ENCODE results near the gene TYROBP. TPM values are rescaled to one million over a fixed set of nuclear protein-coding genes. Genes with fewer than 3 reads are reported as not detected.
"Not testable (repeated sequence)": the region's sequence is repeated elsewhere in the genome, so short reads cannot be mapped to it uniquely, and the experiment has no call there.

Gene TYROBP
- total RNA-seq, 1 donor from 2014 or later: not detected

DNA sequence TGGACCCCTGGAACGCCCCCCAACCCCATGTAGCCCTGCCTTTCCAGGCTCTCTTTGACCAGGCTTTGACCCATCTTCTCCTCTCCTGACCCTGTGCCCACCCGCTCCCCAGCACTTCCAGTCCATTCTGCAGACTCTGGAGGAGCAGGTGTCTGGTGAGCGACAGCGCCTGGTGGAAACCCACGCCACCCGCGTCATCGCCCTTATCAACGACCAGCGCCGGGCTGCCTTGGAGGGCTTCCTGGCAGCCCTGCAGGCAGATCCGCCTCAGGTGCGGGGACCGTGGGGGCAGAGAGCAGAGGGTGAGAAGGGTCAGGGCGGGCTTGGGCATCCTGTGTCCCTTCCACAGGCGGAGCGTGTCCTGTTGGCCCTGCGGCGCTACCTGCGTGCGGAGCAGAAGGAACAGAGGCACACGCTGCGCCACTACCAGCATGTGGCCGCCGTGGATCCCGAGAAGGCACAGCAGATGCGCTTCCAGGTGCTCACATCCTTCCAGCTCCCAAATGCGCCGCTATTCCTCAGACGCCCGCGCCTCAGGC lies 33.6 kb downstream of the TYROBP start:
- DNase-seq (ENCODE audit: low read depth in 2 of 2): no peak

DNA sequence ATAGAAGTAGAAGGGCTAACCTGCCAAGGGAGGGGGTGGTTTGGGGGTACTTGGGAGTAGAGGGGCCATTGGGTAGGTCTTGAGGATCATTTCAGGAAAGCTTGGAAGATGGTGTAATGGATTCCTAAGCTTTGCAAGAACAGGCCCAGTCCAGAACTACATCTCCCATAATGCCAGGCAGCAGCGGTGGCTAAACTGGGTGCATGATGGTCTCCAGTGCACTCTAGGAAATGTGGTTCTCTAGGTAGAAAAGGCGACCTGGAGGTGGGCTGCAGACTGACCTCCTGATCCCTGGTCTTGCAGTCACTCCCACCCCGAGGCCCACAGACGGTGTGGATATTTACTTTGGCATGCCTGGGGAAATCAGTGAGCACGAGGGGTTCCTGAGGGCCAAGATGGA lies 35.9 kb downstream of the TYROBP start:
- no peak for DNase-seq (ENCODE audit: low read depth in 2 of 2)

DNA sequence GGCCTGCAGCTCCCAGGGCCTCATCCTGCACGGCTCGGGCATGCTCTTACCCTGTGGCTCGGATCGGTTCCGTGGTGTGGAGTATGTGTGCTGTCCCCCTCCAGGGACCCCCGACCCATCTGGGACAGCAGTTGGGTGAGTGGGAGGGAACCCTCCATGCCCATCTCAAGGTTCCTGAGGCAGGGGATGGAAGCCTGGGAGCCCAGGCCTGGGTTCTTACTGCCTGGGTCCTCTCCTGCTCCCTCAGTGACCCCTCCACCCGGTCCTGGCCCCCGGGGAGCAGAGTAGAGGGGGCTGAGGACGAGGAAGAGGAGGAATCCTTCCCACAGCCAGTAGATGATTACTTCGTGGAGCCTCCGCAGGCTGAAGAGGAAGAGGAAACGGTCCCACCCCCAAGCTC lies 36.5 kb downstream of the TYROBP start:
- no peak for DNase-seq (ENCODE audit: low read depth in 2 of 2)

DNA sequence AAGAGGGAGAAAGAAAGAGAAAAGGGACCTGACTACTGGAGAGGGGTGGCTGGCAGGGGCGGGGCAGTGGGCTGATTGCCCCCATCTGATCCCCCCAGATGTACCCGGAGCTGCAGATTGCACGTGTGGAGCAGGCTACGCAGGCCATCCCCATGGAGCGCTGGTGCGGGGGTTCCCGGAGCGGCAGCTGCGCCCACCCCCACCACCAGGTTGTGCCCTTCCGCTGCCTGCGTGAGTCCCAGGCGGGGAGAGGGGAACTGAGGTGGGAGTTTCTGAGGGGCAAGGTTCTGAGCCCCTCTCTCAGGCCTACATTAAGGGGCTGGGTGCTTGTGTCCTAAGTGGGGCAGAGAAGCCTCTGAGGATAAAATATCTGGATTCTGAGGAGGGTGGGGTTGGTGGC lies 37.3 kb downstream of the TYROBP start:
- no peak for DNase-seq (ENCODE audit: low read depth in 2 of 2)

DNA sequence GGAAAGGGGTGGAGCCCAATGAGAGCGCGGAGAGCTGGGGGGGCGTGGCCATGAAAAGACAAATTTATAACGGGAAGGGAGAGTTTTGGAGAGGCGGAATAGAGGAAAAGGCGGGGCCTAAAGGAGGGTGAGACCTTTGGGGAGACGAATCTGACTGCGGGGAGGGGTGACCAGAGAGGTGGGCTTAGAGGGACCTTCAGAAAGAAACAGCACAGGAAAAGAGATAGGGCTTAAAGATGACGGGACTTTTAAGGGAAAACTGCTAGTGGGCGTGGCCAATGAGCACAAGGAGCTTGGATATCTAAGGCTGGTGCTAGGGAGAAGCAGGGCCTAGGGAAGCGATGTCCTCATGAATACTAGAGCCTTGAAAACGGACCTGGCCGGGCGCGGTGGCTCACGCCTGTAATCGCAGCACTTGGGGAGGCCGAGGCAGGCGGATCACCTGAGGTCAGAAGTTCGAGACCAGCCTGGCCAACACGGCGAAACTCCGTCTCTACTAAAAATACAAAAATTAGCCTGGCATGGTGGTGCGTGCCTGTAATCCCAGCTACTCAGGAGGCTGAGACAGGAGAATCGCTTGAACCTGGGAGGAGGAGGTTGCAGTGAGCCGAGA lies 37.9 kb downstream of the TYROBP start:
- not testable (repeated sequence) for DNase-seq (ENCODE audit: low read depth in 2 of 2)

DNA sequence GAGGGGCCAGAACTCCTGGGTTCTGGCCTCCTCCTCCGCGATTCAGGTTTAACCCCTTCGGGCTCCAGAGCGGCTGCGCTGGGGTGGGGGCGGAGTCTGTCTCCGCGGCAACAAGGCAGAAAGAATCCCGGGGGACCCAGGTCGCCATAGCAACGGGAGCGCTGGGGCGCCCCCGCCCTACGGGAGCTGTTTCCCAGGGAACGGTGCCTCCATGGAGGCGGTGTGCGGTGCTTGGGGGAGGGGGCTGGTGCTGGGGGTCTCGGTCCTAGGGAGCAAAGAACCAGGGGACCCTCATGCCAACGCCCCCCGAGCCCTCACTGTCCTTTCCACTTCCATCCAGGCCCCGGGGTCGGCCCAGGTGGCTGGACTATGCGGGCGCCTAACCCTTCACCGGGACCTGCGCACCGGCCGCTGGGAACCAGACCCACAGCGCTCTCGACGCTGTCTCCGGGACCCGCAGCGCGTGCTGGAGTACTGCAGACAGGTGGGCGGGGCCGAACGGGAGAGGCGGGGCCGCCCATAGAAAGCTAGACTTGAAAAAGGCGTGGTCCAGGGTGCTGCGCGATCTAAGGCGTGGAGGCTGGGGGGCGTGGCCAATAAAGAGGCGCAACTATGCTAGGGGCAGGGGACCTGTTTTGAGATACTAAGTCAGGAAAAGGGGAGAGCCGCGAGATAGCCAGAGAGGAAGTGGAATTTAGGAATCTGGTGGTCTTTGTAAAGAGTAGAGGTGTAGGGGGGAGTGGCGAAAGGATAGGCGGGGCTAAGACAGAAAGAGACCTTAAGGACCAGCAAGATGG lies 38.6 kb downstream of the TYROBP start:
- peak in 1 of 2 donors; percentile 80 for DNase-seq (ENCODE audit: low read depth in 2 of 2)

DNA sequence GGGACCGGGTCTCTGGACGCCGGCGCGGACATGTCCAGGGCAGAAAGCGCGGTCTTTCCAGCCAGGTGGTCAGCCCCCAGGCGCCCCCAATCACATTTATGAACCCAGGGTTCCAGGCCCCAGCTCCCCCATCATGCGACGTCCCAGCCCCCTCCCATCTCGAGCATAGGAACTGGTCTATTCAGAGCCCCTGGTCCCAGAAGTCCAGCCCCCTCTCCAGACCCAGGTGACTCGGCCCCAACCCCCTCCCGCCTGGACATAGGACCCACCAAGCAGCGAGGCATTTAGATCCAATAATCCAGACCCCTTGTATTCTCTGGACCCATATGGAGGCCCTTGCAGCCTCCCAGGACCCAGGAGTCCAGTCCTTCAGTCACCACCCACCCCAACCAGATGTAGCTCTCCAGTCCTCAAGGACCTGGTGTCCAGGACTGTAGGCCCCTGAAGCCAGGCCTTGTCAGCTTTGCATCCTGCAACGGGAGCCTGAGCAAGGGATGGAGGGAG lies 39.2 kb downstream of the TYROBP start:
- no peak for DNase-seq (ENCODE audit: low read depth in 2 of 2)

DNA sequence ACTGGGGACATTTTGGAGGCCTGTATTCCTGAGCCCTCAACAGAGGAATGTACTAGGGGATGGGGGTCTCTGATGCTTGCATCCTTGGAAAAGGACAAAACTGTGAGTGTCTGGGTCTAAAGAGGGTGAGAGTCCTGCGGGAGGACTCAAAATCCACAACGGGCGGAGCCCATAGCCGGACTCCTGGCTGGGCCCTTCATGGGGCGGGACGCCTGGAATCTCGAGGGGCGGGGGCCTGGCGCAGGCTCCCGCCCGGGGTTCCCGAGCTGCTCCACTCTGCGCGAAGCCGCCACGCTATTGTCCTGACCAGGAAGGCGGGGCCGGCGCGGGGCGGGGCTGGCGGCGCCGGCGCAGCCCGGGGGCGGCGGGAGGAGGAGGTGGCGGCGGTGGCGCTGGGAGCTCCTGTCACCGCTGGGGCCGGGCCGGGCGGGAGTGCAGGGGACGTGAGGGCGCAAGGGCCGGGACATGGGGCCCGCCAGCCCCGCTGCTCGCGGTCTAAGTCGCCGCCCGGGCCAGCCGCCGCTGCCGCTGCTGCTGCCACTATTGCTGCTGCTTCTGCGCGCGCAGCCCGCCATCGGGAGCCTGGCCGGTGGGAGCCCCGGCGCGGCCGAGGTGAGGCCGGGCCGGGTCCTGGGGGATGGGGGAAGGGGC lies 39.8 kb downstream of the TYROBP start, which contains the start of gene APLP1:
Gene APLP1 (plus strand): TSS at position 403 of the 651 bp plus-strand sequence. CDS start 63 bp downstream, at position 466.
- peak in 1 of 2 donors; percentile 50 for DNase-seq (ENCODE audit: low read depth in 2 of 2)

DNA sequence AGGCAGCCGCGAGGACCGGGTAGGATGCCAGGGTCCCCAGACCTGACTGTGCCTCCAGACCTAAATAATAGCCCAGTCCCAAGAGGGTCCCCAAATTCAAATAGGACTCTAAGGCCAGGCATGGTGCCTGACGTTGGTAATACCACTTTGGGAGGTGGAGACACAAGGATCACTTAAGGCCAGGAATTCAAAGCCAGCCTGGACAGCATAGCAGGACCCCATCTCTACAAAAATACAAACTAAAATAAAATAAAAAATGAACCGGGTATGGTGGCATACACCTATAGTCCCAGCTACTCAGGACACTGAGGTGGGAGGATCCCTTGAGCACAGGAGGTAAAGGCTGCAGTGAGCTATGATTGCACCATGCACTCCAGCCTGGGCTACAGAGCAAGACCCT lies 45.1 kb downstream of the TYROBP start:
- DNase-seq (ENCODE audit: low read depth in 2 of 2): no peak

DNA sequence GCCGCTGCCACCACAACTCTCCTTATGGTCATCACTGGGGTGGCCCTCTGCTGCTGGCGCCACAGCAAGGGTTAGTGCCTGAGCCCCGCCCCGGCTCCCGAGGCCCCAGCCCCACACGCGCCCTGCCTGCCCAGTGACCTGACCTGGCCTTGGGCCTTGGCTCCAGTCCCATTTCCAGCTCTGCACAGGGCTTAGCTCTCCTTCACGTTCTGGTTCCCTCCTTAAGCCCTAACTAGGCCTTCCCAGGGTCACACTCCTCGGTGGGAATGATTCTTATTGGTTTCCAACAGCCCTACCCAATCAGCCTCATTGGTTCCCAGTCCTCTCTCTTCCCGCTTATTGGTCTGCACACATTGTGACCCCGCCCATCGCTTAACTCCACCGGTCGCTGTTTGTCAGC lies 45.6 kb downstream of the TYROBP start:
- no peak for DNase-seq (ENCODE audit: low read depth in 2 of 2)

DNA sequence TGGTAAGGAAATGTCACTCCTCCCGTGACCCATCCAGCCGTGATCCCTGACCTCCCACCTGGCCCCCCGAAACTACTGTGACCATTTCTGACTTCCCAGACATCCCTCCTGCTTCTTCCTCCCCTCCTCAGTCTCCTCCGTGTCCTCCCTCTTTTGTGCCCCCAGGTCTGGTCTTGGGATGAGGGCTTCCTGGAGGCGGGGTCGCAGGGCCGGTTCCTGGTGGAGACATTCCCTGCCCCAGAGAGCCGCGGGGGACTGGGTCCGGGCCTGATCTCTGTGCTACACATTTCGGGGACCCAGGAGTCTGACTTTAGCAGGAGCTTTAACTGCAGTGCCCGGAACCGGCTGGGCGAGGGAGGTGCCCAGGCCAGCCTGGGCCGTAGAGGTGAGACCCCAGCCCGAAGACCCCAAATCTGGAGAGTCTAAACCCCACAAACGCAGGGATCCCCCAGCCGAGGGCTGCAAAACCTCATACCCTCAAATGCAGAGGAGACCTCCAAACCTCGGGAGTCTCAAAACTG lies 46.4 kb downstream of the TYROBP start:
- DNase-seq (ENCODE audit: low read depth in 2 of 2): no peak

DNA sequence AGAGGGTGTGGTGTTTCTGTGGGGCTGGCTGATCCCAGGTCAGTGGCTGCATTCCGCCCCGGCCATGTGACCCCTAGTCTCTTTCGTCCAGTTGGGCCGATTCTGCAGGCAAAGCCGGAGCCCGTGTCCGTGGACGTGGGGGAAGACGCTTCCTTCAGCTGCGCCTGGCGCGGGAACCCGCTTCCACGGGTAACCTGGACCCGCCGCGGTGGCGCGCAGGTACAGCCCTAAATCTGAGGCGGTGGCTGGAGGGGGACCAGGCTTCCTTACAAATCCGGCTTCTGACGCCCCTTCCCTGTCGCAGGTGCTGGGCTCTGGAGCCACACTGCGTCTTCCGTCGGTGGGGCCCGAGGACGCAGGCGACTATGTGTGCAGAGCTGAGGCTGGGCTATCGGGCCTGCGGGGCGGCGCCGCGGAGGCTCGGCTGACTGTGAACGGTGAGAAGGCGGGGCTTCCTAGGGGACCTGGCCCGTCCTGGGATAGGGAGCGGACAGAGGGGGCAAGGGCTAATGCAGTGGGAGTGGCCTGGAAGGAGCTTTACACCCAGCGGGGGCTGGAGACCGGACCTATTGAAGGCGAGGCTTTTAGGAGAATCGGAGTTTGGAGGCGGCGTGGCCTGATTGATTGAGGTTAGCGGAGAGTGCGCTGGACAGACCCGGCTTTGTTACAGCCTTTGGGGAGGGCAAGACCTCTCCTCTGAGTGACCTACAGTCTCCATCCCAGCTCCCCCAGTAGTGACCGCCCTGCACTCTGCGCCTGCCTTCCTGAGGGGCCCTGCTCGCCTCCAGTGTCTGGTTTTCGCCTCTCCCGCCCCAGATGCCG lies 47.1 kb downstream of the TYROBP start:
- DNase-seq (ENCODE audit: low read depth in 2 of 2): no peak

DNA sequence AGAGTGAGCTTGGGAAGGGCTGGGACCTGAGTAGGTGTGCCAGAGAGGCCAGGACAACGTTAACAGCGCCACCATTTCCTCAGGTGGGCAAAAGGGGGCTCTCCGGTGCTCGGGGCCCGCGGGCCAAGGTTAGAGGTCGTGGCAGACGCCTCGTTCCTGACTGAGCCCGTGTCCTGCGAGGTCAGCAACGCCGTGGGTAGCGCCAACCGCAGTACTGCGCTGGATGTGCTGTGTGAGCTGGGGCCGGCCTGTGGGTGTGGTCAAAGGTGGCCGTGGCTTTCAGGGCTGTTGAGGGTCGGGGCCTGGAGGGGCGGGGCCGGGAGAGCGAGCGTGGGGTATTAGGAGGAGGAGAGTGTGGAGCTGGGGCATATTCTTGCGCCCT lies 47.7 kb downstream of the TYROBP start:
- DNase-seq (ENCODE audit: low read depth in 2 of 2): no peak

DNA sequence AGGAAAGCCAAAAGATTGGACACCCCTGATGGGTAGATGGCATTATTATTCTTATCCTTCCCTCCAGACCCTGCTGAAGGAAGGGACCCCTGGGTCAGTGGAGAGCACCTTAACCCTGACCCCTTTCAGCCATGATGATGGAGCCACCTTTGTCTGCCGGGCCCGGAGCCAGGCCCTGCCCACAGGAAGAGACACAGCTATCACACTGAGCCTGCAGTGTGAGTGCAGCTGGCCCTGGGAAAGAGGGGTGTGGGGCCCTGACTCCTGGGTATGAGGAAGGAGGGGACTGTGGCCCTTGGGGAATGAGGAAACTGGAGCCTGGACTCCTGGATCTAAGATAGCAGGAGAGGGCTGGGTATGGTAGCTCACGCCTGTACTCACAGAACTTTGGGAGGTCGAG lies 48.7 kb downstream of the TYROBP start:
- DNase-seq (ENCODE audit: low read depth in 2 of 2): no peak

DNA sequence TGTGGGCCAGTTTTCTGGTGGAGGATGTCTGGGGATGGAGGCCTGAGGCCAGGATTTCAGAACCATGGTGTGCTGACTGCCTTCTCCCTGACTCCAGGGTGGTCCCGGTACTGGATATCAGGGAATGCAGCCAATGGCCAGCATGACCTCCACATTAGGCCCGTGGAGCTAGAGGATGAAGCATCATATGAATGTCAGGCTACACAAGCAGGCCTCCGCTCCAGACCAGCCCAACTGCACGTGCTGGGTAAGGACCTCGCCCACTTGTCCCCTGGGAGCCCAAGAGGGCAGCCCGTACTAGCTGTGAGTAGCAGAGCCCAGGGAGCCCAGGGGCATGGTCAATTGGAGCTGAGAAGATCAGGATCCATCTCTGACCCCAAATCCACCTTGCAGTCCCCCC lies 49.8 kb downstream of the TYROBP start:
- no peak for DNase-seq (ENCODE audit: low read depth in 2 of 2)

DNA sequence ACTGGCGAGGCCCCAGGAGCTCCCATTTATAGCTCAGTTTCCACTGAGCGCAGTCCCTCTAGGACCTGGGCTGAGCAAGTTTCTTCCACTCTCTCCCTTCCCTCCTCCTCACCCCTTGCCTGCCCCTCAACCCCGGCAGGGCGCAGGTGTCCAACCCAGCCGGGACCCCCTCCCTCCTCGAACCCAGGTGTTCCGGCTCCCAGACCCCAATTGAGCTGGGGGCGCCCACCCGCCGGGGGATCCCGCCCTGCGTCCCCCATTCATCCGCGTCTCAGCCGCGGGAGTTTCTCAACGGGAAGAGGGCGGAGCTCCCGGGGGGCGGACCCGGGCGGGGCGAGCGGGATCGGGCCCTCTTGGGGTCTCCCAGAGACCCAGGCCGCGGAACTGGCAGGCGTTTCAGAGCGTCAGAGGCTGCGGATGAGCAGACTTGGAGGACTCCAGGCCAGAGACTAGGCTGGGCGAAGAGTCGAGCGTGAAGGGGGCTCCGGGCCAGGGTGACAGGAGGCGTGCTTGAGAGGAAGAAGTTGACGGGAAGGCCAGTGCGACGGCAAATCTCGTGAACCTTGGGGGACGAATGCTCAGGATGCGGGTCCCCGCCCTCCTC lies 51.4 kb downstream of the TYROBP start, which contains the start of gene KIRREL2:
Gene KIRREL2 (plus strand): TSS at position 366 of the 604 bp plus-strand sequence. CDS start 209 bp downstream, at position 575.
- DNase-seq (ENCODE audit: low read depth in 2 of 2): no peak
